Ascending aorta (tissue), 2 donors: ENCODE measurements around the gene NR4A2. TPM values are rescaled to one million over a fixed set of nuclear protein-coding genes. Genes with fewer than 3 reads are reported as not detected.

ENCODE experiments used
- DNase-seq, 2 donors: peaks; one replicate each; pipeline ENCODE4 v3.0.0-alpha.2; 2019; ENCODE audit warnings: low spot score in 2 of 2
- H3K27ac ChIP-seq, 2 donors: fragments of 200-600 bp; sonication (generic); one replicate each; pipeline ENCODE4 v1.5.1; 2016 to 2017; ENCODE audit warnings: mild to moderate bottlenecking in 1 of 2
- H3K27me3 ChIP-seq: fragments of 200-600 bp; sonication (generic); one replicate; pipeline ENCODE4 v1.5.1; 2017
- H3K36me3 ChIP-seq, 2 donors: fragments of 200-600 bp; sonication (generic); one replicate each; pipeline ENCODE4 v1.5.1; 2016
- H3K4me1 ChIP-seq, 2 donors: fragments of 200-600 bp; sonication (generic); one replicate each; pipeline ENCODE4 v1.5.1; 2016 to 2017; ENCODE audit warnings: mild to moderate bottlenecking in 1 of 2
- H3K4me3 ChIP-seq, 2 donors: fragments of 200-600 bp; sonication (generic); one replicate each; pipeline ENCODE4 v1.5.1; 2016 to 2017; ENCODE audit warnings: mild to moderate bottlenecking in 1 of 2
- H3K9me3 ChIP-seq, 2 donors: fragments of 200-600 bp; sonication (generic); one replicate each; pipeline ENCODE4 v1.5.1; 2016
- intact Hi-C: fragments of 100-400 bp; cut with DNase I; formaldehyde crosslinking; loops from one replicate; pipeline ENCODE4 v1.15.1; 2023
- total RNA-seq: library from RNA; depleted of rRNA; stranded (reverse); fragments of >200 nt; gene quantifications from one replicate; pipeline ENCODE4 v1.1.0, GENCODE V29; 2016
- TF ChIP-seq, protein P1 (sequence below), 3 experiments: fragments of 200-600 bp in 2 of 3; fragments of 450-650 bp in 1 of 3; sonication (generic) in 2 of 3; IDR thresholded peaks; one replicate each; pipeline ENCODE4 v1.5.1; 2016 to 2019; ENCODE audit warnings: antibody characterized with exemption in 3 of 3, mild to moderate bottlenecking in 1 of 3, moderate library complexity in 1 of 3

Gene NR4A2
- total RNA-seq, 1 donor from 2014 or later, result 8.7 TPM

DNA sequence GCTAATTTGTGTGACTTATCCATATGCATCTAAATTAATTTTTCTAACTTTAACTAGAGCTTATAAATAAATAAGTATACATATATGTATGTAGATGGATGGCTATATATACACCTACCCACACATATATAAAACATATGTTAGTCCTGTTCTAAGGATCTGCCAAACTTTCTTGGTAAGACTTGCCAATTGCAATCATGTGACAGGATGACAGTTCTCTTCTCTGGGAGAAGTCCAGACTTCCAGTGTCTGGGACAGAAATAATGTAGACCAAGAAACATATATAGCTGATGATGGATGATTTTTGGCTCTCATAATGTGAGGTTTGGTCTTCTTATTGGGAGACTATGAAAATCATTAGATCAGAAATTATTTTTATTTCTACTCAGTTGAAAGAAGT lies 30.6 kb upstream of the NR4A2 start:
- Histone ChIP-seq H3K4me3 (no peak overlapping the region), H3K9me3 (no peaks in the 10 kb centered on the region), H3K36me3 (no peaks in the 10 kb centered on the region), H3K27ac (no peak overlapping the region), H3K27me3 (no peaks in the 10 kb centered on the region), H3K4me1 (no peaks in the 10 kb centered on the region)
- TF ChIP-seq, protein P1, sequence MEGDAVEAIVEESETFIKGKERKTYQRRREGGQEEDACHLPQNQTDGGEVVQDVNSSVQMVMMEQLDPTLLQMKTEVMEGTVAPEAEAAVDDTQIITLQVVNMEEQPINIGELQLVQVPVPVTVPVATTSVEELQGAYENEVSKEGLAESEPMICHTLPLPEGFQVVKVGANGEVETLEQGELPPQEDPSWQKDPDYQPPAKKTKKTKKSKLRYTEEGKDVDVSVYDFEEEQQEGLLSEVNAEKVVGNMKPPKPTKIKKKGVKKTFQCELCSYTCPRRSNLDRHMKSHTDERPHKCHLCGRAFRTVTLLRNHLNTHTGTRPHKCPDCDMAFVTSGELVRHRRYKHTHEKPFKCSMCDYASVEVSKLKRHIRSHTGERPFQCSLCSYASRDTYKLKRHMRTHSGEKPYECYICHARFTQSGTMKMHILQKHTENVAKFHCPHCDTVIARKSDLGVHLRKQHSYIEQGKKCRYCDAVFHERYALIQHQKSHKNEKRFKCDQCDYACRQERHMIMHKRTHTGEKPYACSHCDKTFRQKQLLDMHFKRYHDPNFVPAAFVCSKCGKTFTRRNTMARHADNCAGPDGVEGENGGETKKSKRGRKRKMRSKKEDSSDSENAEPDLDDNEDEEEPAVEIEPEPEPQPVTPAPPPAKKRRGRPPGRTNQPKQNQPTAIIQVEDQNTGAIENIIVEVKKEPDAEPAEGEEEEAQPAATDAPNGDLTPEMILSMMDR (IDR thresholded peaks at IDR 0.05), result no peak
- intact Hi-C loops, result no loop called here
- no peak for DNase-seq

DNA sequence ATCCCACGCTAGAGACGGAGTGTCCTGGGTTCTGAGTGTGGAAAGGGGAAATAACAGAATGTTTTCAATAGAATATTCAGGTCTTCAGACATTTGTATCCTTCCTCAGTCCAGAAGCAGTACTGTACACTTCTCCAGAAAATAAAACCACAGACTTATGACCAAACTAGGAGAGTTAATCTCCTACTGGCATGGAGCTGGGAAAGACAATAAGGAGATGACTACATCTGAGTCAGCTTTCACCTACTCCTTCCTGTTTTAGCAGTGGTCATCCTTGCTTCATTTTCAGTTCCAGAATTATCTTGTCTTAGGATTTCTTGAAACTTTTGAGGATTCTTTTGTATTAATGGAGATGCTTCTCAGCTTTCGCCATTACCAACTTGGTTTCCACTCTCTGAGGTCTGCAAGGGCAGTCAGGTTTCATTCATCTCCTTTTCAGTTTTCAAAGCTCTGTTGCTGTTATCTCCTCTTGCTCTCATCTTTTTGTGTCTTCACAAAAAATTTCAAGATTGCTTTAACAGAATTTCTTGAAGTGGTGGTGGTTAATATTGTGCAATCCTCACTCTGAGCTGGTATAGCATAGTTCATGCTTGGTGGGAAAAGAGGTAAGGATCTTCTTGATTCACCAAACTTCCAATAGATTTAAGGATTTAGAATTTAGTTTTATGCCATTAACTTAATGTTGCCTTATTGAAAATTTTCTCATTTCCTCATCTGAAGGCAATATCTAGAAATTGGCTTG lies 23.7 kb upstream of the NR4A2 start:
- H3K4me3 ChIP-seq, result no peak overlapping the region
- DNase-seq, result no peak
- intact Hi-C loops, result no loop called here

DNA sequence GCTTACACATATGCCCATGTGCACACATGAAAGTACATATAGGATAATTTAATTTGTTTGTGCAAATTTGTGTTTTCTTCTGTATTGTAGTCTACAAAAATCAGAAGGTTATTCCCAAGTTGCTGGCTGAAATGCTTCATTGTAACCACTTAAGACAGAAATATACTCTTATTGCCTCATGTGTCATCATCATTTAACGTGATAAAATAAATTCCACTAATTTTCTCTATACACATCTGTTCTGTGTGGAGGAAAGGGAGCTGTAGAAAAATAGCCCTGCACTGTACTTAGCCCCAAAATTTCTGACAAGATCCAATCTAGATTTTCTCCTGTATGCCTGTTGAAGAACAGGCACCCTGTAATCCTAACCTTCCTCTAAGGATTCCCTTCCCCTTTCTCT lies 20.4 kb upstream of the NR4A2 start:
- TF ChIP-seq, protein P1 (IDR thresholded peaks at IDR 0.05), result no peak
- no peaks in the 10 kb centered on the region for H3K9me3 ChIP-seq
- H3K36me3 ChIP-seq, result no peaks in the 10 kb centered on the region
- H3K4me3 ChIP-seq, result no peak overlapping the region
- intact Hi-C loops, result no loop called here
- no peaks in the 10 kb centered on the region for H3K4me1 ChIP-seq
- no peak overlapping the region for H3K27ac ChIP-seq
- no peaks in the 10 kb centered on the region for H3K27me3 ChIP-seq
- no peak for DNase-seq

More for the DNA sequence above, 23.7 kb upstream of the NR4A2 start:
- no peaks in the 10 kb centered on the region for H3K27me3 ChIP-seq
- H3K36me3 ChIP-seq, result no peaks in the 10 kb centered on the region
- H3K4me1 ChIP-seq, result no peaks in the 10 kb centered on the region
- TF ChIP-seq, protein P1 (IDR thresholded peaks at IDR 0.05), result no peak
- no peaks in the 10 kb centered on the region for H3K9me3 ChIP-seq
- H3K27ac ChIP-seq, result no peak overlapping the region

DNA sequence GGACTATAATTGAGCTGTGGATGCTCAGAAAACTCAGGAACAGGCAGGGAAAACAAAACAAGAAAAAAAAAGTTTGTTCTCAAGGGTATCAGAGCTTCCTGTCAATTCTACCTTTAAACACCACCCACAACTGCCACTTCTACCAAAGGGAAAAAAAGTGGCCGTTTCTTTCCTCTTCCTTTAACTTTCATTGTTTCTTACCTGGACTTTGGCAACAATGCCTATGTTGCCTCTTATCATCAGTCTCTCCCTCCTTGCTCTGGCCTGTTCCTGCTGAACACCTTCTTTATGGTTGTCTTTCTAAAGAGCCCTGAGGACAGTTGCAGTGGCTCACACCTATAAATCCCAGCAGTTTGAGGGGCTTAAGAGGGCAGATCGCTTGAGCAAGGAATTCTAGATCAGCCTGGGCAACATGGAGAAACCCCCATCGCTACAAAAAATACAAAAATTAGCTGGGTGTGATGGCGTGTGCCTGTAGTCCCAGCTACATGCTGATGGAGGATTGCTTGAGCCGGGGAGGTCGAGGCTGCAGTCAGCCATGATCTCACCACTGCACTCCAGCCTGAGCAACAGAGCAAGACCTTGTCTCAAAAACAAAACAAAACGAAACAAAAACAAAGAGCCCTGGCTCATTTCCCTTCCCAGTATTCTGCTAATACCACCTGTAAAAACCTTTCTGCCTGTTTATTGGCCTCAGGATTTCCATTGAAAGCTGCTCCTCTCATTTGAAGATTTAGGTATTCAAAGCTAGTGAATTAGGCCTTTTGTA lies 18.0 kb upstream of the NR4A2 start:
- TF ChIP-seq, protein P1 (IDR thresholded peaks at IDR 0.05), result no peak
- H3K4me3 ChIP-seq, result no peak overlapping the region

DNA sequence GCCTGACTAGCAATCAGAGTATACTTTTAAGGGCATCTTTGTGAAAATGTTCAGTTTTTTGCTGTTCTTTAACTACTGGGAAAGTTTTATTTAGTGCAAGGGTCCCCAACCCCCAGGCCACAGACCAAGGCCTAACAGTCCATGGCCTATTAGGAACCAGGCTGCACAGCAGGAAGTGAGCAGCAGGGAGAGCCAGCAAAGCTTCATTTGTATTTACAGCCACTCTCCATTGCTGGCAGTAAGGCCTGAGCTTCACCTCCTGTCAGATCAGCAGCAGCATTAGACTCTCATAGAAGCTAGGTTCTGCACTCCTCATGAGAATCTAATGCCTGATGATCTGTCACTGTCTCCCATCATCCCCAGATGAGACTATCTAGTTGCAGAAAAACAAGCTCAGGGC lies 17.1 kb upstream of the NR4A2 start:
- H3K27me3 ChIP-seq, result no peaks in the 10 kb centered on the region
- no peaks in the 10 kb centered on the region for H3K9me3 ChIP-seq
- H3K4me1 ChIP-seq, result no peaks in the 10 kb centered on the region
- intact Hi-C loops, result no loop called here
- H3K36me3 ChIP-seq, result no peaks in the 10 kb centered on the region
- H3K27ac ChIP-seq, result no peak overlapping the region
- TF ChIP-seq, protein P1 (IDR thresholded peaks at IDR 0.05), result no peak
- DNase-seq, result no peak
- no peak overlapping the region for H3K4me3 ChIP-seq

More for the DNA sequence above, 18.0 kb upstream of the NR4A2 start:
- Histone ChIP-seq H3K27ac (no peak overlapping the region), H3K27me3 (no peaks in the 10 kb centered on the region), H3K4me1 (no peaks in the 10 kb centered on the region), H3K9me3 (no peaks in the 10 kb centered on the region), H3K36me3 (no peaks in the 10 kb centered on the region)
- no peak for DNase-seq
- intact Hi-C loops, result no loop called here
